Medulla oblongata (tissue), 1 donor: ENCODE data around the gene CELF3.

ENCODE experiments used
- DNase-seq: peaks from one replicate; pipeline ENCODE4 v3.0.0-alpha.2; 2015; ENCODE audit errors: extremely low spot score

The CELF3 gene

GRCh38 chr1:151720974-151721787 is 4.6 kb upstream of the CELF3 start, which contains the start of gene RIIAD1:
RIIAD1 (plus strand) TSS chr1:151721522; CDS start chr1:151721537, 15 bp downstream.
- peak; percentile 24 for DNase-seq

GRCh38 chr1:151720554-151720953 is 4.0 kb upstream of the CELF3 start:
- peak; percentile 17 for DNase-seq

GRCh38 chr1:151720125-151720524 is 3.5 kb upstream of the CELF3 start:
- DNase-seq: no peak

GRCh38 chr1:151718666-151719065 is 2.1 kb upstream of the CELF3 start:
- DNase-seq: no peak

GRCh38 chr1:151718011-151718431 is 1.4 kb upstream of the CELF3 start:
- no peak for DNase-seq

GRCh38 chr1:151716405-151716762 is 219 bp downstream of the CELF3 start:
- DNase-seq: no peak

GRCh38 chr1:151715726-151716404 is 738 bp downstream of the CELF3 start:
- no peak for DNase-seq

GRCh38 chr1:151714820-151715725 is 1.5 kb downstream of the CELF3 start:
- DNase-seq: no peak

- no peak for DNase-seq
Measured at GRCh38 chr1:151713874-151714273, 2.7 kb downstream of the CELF3 start.

GRCh38 chr1:151713044-151713443 is 3.6 kb downstream of the CELF3 start:
- no peak for DNase-seq

- DNase-seq: no peak
Measured at GRCh38 chr1:151711951-151712350, 4.7 kb downstream of the CELF3 start.

- no peak for DNase-seq
Measured at GRCh38 chr1:151711044-151711800, 5.4 kb downstream of the CELF3 start.

- peak; percentile 27 for DNase-seq
Measured at GRCh38 chr1:151710187-151710840, 6.3 kb downstream of the CELF3 start.

GRCh38 chr1:151708891-151709290 is 7.7 kb downstream of the CELF3 start:
- DNase-seq: no peak

- no peak for DNase-seq
Measured at GRCh38 chr1:151707541-151708065, 9.0 kb downstream of the CELF3 start.

- no peak for DNase-seq
Measured at GRCh38 chr1:151706464-151707415, 9.9 kb downstream of the CELF3 start.

- no peak for DNase-seq
Measured at GRCh38 chr1:151705753-151706463, 10.7 kb downstream of the CELF3 start.

GRCh38 chr1:151705146-151705545 is 11.5 kb downstream of the CELF3 start:
- no peak for DNase-seq

GRCh38 chr1:151704246-151704645 is 12.4 kb downstream of the CELF3 start:
- no peak for DNase-seq
